DND-41 (cell line): ENCODE data around the gene TTYH3.

Experiments
- ATAC-seq: fragments of 200-7000 bp; cut with Tn5 transposase; 3 replicates; pipeline ENCODE4 v1.9.1; 2021; ENCODE audit warnings: low read depth; ENCODE audit not compliant: insufficient read depth
- DNase-seq: peaks from one replicate; pipeline ENCODE4 v3.0.0-alpha.2; 2020
- H2AFZ ChIP-seq: 2 replicates; pipeline ENCODE4 v1.6.0; 2012; ENCODE audit warnings: low read depth, low read length
- H3K27ac ChIP-seq: 2 replicates; pipeline ENCODE4 v1.5.1; 2012; ENCODE audit warnings: low read length, inconsistent platforms
- H3K27me3 ChIP-seq: fragments of 200-600 bp; sonication (generic); 2 replicates; pipeline ENCODE4 v1.6.0; 2012; ENCODE audit warnings: low read length, mild to moderate bottlenecking, inconsistent platforms; ENCODE audit not compliant: insufficient read depth, poor library complexity
- H3K36me3 ChIP-seq: 2 replicates; pipeline ENCODE4 v1.5.1; 2012; ENCODE audit warnings: low read length, inconsistent platforms; ENCODE audit not compliant: insufficient read depth
- H3K4me1 ChIP-seq: 2 replicates; pipeline ENCODE4 v1.5.1; 2012; ENCODE audit warnings: mild to moderate bottlenecking, low read length; ENCODE audit not compliant: insufficient read depth
- H3K4me2 ChIP-seq: 2 replicates; pipeline ENCODE4 v1.6.0; 2012; ENCODE audit warnings: mild to moderate bottlenecking, moderate library complexity, low read length, inconsistent platforms; ENCODE audit not compliant: insufficient read depth
- H3K4me3 ChIP-seq, 2 experiments: fragments of 200-600 bp in 1 of 2; shearing (Covaris generic) in 1 of 2; 2 replicates each; pipeline ENCODE4 v1.5.1; 2012 to 2016; ENCODE audit warnings: inconsistent platforms in 2 of 2, low read length in 2 of 2, mild to moderate bottlenecking in 2 of 2, low read depth in 1 of 2, moderate library complexity in 1 of 2
- H3K79me2 ChIP-seq: 2 replicates; pipeline ENCODE4 v1.6.0; 2012; ENCODE audit warnings: low read length, inconsistent platforms; ENCODE audit not compliant: insufficient read depth
- H3K9ac ChIP-seq: 2 replicates; pipeline ENCODE4 v1.6.0; 2012; ENCODE audit warnings: low read depth, mild to moderate bottlenecking, inconsistent platforms, low read length, moderate library complexity
- H3K9me3 ChIP-seq: 2 replicates; pipeline ENCODE4 v1.5.1; 2012; ENCODE audit warnings: low read length, moderate library complexity, mild to moderate bottlenecking, inconsistent platforms; ENCODE audit not compliant: insufficient read depth, severe bottlenecking
- H4K20me1 ChIP-seq: 2 replicates; pipeline ENCODE4 v1.6.0; 2012; ENCODE audit warnings: low read length; ENCODE audit not compliant: insufficient read depth
- CTCF ChIP-seq: IDR thresholded peaks from 2 replicates; pipeline ENCODE4 v1.5.1; 2012; ENCODE audit warnings: borderline replicate concordance, low read length, moderate library complexity, mild to moderate bottlenecking; ENCODE audit not compliant: poor library complexity, severe bottlenecking; ENCODE audit errors: extremely low read depth
- EZH2 ChIP-seq: IDR thresholded peaks from 3 replicates; pipeline ENCODE4 v1.6.1; 2012; ENCODE audit warnings: borderline replicate concordance, low read depth, mild to moderate bottlenecking, moderate library complexity, low read length, inconsistent platforms; ENCODE audit not compliant: severe bottlenecking

Gene TTYH3

GRCh38 chr7:2621061-2621828, 10.5 kb upstream of the TTYH3 start:
- DNase-seq (no peak), ATAC-seq (no peak)

GRCh38 chr7:2621948-2622640, 9.7 kb upstream of the TTYH3 start:
- no peaks in the 10 kb centered on the region for H3K4me1 ChIP-seq
- H3K79me2 ChIP-seq: no peaks in the 10 kb centered on the region
- no peak overlapping the region for H3K4me2 ChIP-seq
- no peak for TF ChIP-seq CTCF
- no peak for TF ChIP-seq EZH2
- no peaks in the 10 kb centered on the region for H3K36me3 ChIP-seq
- H4K20me1 ChIP-seq: no peaks in the 10 kb centered on the region
- no peak for DNase-seq
- no peaks in the 10 kb centered on the region for H3K27me3 ChIP-seq
- H3K9me3 ChIP-seq: no peaks in the 10 kb centered on the region
- no peak overlapping the region for H3K27ac ChIP-seq
- ATAC-seq: no peak
- H3K9ac ChIP-seq: no peak overlapping the region
- H3K4me3 ChIP-seq: no peak overlapping the region
- H2AFZ ChIP-seq: no peak overlapping the region

More at GRCh38 chr7:2621061-2621828, 10.5 kb upstream of the TTYH3 start:
- Histone ChIP-seq H2AFZ (no peak overlapping the region), H3K27ac (no peak overlapping the region), H3K4me3 (no peak overlapping the region), H3K27me3 (no peaks in the 10 kb centered on the region), H3K9me3 (no peaks in the 10 kb centered on the region), H3K79me2 (no peaks in the 10 kb centered on the region), H3K36me3 (no peaks in the 10 kb centered on the region), H3K4me1 (no peaks in the 10 kb centered on the region), H4K20me1 (no peaks in the 10 kb centered on the region), H3K4me2 (no peak overlapping the region), H3K9ac (no peak overlapping the region)
- TF ChIP-seq CTCF: no peak
- TF ChIP-seq EZH2: no peak

GRCh38 chr7:2622869-2623697, 8.7 kb upstream of the TTYH3 start:
- Histone ChIP-seq H3K4me2 (no peak overlapping the region), H3K9ac (no peak overlapping the region), H3K27ac (no peak overlapping the region), H2AFZ (no peak overlapping the region), H3K4me3 (no peak overlapping the region), H3K9me3 (no peaks in the 10 kb centered on the region), H3K36me3 (no peaks in the 10 kb centered on the region), H3K27me3 (no peaks in the 10 kb centered on the region), H4K20me1 (no peaks in the 10 kb centered on the region), H3K79me2 (no peaks in the 10 kb centered on the region), H3K4me1 (no peaks in the 10 kb centered on the region)
- no peak for TF ChIP-seq CTCF
- no peak for TF ChIP-seq EZH2
- DNase-seq (no peak), ATAC-seq (no peak; the same call in 2 of the 3 replicates)
